Suprapubic skin (tissue), 3 donors: ENCODE measurements around the gene AMPD3.

Experiments used
- POLR2AphosphoS5 ChIP-seq, 3 donors: sonication (generic); formaldehyde crosslinking; IDR thresholded peaks; one replicate each; pipeline ENCODE4 v1.6.1; 2017; ENCODE audit warnings: antibody characterized with exemption in 3 of 3
- TF ChIP-seq, protein P1 (sequence below), 2 donors: fragments of 200-600 bp in 1 of 2; fragments of 450-650 bp in 1 of 2; sonication (generic) in 1 of 2; IDR thresholded peaks; one replicate each; pipeline ENCODE4 v1.5.1; 2016 to 2019; ENCODE audit warnings: antibody characterized with exemption in 2 of 2, mild to moderate bottlenecking in 1 of 2, moderate library complexity in 1 of 2

- TF ChIP-seq, protein P1, sequence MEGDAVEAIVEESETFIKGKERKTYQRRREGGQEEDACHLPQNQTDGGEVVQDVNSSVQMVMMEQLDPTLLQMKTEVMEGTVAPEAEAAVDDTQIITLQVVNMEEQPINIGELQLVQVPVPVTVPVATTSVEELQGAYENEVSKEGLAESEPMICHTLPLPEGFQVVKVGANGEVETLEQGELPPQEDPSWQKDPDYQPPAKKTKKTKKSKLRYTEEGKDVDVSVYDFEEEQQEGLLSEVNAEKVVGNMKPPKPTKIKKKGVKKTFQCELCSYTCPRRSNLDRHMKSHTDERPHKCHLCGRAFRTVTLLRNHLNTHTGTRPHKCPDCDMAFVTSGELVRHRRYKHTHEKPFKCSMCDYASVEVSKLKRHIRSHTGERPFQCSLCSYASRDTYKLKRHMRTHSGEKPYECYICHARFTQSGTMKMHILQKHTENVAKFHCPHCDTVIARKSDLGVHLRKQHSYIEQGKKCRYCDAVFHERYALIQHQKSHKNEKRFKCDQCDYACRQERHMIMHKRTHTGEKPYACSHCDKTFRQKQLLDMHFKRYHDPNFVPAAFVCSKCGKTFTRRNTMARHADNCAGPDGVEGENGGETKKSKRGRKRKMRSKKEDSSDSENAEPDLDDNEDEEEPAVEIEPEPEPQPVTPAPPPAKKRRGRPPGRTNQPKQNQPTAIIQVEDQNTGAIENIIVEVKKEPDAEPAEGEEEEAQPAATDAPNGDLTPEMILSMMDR (IDR thresholded peaks at IDR 0.05): no peak
- TF ChIP-seq POLR2AphosphoS5 (IDR thresholded peaks at IDR 0.05): no peak
Measured at GRCh38 chr11:10440401-10440800, 14.7 kb upstream of the AMPD3 start.
